OCI-M1 (cell line): ENCODE measurements around the gene UNC13A.

Experiments
- DNase-seq: peaks from one replicate; lab custom pipeline; 2025; lab: John Stamatoyannopoulos, UW

Gene UNC13A

DNA sequence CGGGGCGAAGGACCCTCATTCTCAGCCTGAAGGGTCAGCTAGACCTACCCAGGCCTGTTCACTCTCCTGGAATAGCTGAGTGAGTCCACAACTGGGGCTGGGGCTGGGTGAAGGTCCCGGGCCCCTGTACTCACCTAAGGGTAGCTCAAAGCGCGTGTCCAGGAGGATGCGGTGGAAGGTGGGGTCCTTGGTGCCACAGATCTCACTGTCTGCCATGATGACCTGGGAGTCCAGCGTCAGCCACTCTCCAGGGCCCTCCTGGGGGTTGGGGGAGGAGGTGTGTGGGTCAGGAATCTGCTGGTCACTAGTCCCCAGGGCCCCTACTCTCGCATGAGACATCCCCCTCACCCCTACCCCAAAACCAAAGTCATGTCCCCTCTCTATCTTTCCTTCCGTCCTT is 18.7 kb downstream of the UNC13A start:
- no peak for DNase-seq

- peak; percentile 18 for DNase-seq
These were observed 23.1 kb downstream of the UNC13A start for GRCh38 chr19:17665058-17665457.

- DNase-seq, result no peak
These were observed 28.2 kb downstream of the UNC13A start for GRCh38 chr19:17659996-17660395.

GRCh38 chr19:17658666-17659065 is 29.5 kb downstream of the UNC13A start:
- no peak for DNase-seq

GRCh38 chr19:17658240-17658639 is 29.9 kb downstream of the UNC13A start:
- DNase-seq, result no peak

DNA sequence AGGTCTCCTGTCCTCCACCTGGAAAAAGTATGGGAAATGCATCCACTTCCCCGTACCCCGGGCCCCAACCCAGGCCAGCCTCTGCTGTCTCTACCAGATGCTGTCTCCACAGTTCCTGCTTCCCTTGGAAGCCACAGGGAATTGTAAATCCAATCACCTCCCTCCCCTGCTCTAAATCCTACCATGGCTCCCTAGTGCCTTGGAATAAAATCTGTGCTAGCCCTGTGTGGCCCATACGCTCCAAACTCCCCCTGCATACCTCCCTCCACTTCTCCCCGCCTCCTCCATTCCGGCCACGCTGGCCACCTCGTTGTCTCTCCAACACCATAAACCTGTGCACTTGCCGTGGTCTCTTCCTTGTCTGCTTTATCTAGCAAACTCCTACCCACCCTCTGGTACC is 31.2 kb downstream of the UNC13A start:
- no peak for DNase-seq

DNA sequence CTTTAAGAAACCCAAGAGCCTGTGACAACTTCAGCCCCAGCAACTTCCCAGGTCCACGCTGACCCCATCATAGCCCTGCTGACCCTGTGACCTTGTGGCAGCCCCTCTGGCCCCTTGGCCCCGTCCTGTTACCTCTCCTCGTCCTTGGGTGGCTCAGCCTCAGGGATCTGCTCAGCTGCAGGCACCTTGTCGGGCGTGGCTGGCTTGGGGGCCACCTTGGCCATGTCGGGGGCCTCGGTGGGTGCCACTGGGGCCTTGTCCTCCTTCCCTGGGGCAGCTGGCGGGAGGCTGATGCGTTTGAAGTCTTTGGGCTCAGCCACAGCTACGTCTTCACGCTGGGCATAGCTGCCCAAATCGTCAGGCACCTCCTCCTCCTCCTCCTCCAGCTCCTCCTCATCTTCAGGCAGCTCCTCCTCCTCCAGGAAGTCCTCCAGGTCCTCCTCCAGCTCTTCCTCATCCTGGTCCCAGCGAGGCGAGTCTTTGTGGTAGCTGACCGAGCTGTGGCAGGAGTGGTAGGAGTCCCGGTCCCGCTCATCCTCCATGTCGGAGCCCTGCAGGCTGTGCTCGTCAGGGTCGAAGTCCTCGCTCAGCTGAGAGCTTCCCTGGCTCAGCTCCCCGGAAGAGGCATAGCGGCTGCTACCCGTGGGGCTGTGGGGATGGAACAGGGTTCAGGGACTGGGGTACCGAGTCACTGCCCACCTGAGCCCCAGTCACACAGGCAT is 32.2 kb downstream of the UNC13A start:
- no peak for DNase-seq

- DNase-seq, result no peak
These were observed 33.2 kb downstream of the UNC13A start for GRCh38 chr19:17654993-17655392.

DNA sequence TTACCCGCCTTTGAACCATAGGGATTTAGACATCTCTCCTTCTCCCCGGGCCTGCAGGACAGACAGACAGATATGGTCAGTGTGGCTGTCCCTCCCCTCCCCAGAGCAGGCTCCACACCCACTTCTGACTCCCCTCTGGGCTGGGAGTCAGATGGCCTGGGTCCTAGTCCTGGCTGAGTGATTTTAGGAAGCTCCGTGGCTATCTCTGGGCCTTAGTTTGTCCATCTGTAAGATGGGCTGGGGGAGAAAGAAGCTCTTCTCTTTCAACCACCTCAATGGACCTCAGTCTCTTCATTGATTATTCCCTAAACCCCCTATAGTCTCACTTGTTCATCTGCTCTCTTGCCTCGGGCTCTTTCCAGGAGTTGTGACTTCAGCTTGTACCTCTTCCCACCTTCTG is 35.5 kb downstream of the UNC13A start:
- no peak for DNase-seq

DNA sequence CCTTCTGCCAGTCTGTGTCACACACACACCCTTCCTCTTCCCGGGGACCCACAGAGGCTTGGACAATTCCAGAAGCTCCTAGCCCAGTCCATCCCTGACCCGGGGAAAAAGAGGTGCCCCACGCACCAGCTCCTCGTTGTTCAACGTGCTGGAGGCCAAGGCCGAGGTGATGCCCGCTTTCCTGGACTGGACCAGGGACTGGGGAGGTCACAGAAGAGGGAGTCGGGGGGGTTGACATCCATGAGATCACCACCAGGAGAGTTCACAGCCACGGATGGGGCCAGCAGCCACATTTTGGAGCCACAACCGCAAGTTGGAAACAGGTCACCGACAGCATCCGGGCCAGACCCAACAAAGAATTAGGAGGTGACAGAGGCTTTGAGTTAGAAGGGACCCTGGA is 39.4 kb downstream of the UNC13A start:
- no peak for DNase-seq

GRCh38 chr19:17648097-17648660 is 40.0 kb downstream of the UNC13A start:
- no peak for DNase-seq

DNA sequence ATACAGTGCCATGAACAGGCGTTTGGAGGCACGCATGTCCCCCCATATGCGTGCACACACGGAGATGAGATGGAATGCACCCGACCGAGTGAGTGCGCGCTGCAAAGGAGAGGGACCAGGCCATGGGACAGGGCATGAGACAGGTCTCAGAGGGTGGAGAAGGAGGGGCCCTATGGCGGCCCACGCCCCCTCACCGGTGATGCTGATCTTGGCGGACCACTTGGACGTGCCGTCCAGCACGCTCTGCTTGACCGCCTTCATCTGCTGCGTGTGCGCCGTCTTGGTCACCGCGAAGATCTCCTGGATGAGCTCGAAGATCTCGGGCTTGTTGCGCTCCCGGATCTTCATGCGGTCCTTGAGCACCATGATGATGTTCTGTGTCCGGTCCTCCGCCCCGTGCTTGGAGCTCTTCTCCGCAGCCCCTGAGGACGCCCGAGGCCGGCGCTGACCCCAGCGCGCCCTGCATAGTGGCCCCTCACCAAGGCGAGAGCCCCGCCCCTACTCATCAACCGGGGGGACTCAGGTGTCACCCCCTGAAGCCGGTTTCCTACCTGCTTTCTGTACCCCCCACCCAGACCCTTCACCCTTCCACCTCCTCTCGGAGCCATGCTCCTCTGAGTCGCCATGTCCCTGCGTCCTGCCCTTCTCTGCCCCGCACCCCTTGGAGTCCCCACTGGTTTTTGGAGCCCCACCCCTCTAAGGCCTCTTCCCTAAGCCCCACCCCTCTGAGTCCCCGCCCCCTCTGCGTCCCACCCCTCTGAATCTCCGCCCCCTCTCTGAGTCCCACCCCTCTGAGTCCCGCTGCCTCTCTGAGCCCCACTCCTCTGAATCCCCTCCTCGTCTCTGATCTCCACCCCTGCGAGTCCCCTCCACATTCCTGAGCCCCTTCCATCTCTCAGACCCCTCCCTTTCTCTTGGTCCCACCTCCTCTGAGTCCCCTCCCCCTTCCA is 40.8 kb downstream of the UNC13A start:
- DNase-seq, result no peak

DNA sequence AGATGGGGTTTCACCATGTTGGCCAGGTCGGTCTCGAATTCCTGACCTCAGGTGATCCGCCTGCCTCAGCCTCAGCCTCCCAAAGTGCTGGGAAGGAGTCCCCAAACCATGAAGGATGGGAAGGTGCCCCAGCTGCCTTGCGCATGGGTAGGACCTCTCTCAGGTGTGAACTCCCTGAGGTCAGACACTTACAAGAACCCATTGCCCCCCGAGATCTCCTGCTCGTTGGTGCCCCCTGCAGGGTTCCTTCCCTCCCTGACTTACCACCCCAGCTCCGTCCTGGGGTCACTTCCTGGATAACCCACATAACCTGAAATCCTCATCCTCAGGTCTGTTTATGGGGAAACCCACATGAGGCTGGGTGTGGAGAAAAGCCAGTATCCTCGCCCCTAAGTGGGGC is 41.7 kb downstream of the UNC13A start:
- DNase-seq, result no peak

DNA sequence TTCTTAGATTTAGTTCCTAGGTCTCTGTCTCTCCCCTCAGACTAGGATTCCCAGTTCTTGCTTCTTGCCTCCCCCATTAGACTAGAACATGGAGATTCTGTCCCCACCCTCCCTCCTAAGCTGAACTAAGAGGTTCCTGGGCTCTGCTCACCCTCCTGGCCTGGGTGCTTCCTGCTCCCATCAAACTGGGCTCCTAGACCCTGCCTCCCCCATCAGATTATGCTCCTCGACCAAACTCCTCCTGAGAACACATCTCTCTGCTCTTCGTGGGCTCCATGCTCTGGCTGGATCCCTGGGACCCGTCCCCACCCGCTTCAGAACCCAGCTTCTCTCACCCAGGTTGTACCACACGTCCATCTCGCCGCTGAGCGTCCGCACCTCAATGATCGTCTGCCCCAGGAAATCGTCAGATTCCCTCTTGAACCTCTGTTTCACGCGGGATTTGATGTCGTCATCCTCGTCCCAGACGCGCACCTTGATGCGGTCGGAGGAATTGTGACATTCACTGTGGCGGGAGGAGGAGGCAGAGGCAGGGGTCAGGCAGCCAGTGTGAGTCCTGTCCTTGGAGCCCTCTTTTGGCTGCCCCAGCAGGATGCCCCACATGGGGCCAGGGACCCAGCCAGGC is 42.7 kb downstream of the UNC13A start:
- no peak for DNase-seq

- no peak for DNase-seq
These were observed 45.5 kb downstream of the UNC13A start for GRCh38 chr19:17642656-17643055.

DNA sequence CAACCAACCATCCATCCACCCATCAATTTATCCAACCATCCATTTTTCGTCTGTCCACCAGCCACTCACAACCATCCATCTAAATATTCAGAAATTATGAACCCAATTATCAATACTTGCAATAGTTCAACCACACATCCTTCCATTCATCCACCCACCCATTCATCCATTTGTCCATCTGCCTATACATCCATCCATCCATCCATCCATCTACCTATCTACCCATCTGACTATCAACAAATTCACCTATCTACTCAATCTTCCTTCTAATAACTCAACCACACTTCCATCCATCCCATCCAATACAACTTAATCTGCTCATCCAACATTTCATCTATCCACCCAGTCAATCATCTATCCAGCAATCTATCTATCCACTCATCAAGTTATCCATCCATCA is 46.3 kb downstream of the UNC13A start:
- DNase-seq, result no peak

GRCh38 chr19:17641181-17641580 is 47.0 kb downstream of the UNC13A start:
- DNase-seq, result no peak

- no peak for DNase-seq
These were observed 54.5 kb downstream of the UNC13A start for GRCh38 chr19:17633700-17634099.

DNA sequence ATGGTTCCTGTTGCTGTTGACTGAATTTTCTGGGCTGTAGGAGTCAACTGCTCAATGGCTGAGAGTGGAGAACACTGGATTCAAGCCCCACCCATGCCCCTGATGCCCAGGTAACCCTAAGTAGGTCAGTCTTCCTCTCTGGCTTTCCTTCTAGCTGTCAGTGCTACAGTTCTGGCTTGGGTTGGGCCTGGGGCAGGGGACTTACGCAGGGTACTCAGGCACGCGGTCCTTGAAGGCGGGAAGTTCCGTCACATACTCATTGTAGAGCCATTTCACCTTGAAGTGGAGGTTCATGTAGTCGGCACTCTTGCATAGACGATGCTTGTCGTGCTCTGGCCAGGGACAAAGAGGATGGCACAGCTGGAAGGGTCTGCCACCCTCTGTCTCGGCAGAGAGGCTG is 55.6 kb downstream of the UNC13A start:
- no peak for DNase-seq

DNA sequence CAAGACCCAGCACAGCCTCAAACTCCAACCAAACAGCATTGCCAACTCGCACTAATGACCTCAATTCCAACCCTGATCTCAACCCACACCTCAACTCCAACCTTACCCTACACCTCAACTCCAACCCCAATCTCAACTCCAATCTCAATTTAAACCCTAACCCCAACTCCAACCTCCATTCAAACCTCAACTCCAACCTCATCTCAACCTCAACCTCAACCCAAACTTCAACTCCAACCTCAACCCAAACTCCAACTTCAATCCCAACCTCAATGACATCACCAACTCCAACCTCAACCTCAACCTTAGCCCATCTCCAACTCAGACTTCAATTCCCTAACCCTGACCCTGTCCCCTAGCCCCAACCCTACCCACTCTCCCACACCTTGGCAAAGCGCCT is 58.4 kb downstream of the UNC13A start:
- DNase-seq, result no peak

- no peak for DNase-seq
These were observed 60.2 kb downstream of the UNC13A start for GRCh38 chr19:17627921-17628320.

GRCh38 chr19:17627161-17627560 is 61.0 kb downstream of the UNC13A start:
- DNase-seq, result no peak
